Right atrium auricular region (tissue), 2 donors: ENCODE results near the gene ZNF268. TPM values are rescaled to one million over a fixed set of nuclear protein-coding genes. Genes with fewer than 3 reads are reported as not detected.

Experiments
- DNase-seq: peaks from one replicate; pipeline ENCODE4 v3.0.0-alpha.2; 2019; ENCODE audit warnings: low spot score
- H3K27ac ChIP-seq, 2 donors: fragments of 200-600 bp; sonication (generic); 1 replicate in 1 of 2; 2 replicates in 1 of 2; pipeline ENCODE4 v1.5.1; 2016 to 2019
- H3K27me3 ChIP-seq, 2 donors: fragments of 200-600 bp; sonication (generic); one replicate each; pipeline versions ENCODE4 v1.5.1 to v1.6.0; 2017 to 2019
- H3K36me3 ChIP-seq: fragments of 200-600 bp; sonication (generic); one replicate; pipeline ENCODE4 v1.5.1; 2016
- H3K4me1 ChIP-seq, 2 donors: fragments of 200-600 bp; sonication (generic); one replicate each; pipeline versions ENCODE4 v1.5.1 to v1.6.0; 2017 to 2019
- H3K4me3 ChIP-seq, 2 donors: fragments of 200-600 bp; sonication (generic); 1 replicate in 1 of 2; 2 replicates in 1 of 2; pipeline ENCODE4 v1.5.1; 2017 to 2019; ENCODE audit warnings: mild to moderate bottlenecking in 1 of 2, moderate library complexity in 1 of 2
- H3K9me3 ChIP-seq, 2 donors: fragments of 200-600 bp; sonication (generic); one replicate each; pipeline ENCODE4 v1.5.1; 2019
- total RNA-seq, 2 donors: library from RNA; depleted of rRNA; stranded (reverse); fragments of >200 nt; gene quantifications; one replicate each; pipeline ENCODE4 v1.1.0, GENCODE V29; 2016
- TF ChIP-seq, protein P1 (sequence below), 2 donors: fragments of 200-600 bp; sonication (generic); IDR thresholded peaks; one replicate each; pipeline ENCODE4 v1.5.1; 2019; ENCODE audit warnings: antibody characterized with exemption in 2 of 2

ZNF268 gene
- total RNA-seq, 2 donors from 2014 or later, result 6.5 to 10.6 TPM

DNA sequence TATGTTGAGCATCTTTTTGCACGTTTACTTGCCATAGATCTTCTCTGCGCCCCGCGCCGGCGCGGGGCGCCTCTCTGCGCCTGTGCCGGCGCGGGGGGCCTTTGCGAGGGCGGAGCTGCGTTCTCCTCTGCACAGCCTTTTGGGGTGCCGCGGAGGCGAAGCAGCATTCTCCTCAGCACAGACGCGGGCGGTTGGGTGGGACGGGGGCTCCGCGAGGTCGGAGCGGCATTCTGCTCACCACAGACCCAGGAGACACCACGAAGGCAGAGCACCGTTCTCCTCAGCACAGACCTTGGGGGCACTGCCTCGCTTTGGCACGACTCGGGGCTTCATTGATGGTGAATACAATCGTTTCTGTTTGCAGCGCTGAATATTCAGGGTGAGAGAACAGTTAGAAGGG is 82.9 kb downstream of the ZNF268 start:
- DNase-seq, result no peak
- no peaks in the 10 kb centered on the region for H3K36me3 ChIP-seq
- no peaks in the 10 kb centered on the region for H3K4me1 ChIP-seq
- TF ChIP-seq, protein P1, sequence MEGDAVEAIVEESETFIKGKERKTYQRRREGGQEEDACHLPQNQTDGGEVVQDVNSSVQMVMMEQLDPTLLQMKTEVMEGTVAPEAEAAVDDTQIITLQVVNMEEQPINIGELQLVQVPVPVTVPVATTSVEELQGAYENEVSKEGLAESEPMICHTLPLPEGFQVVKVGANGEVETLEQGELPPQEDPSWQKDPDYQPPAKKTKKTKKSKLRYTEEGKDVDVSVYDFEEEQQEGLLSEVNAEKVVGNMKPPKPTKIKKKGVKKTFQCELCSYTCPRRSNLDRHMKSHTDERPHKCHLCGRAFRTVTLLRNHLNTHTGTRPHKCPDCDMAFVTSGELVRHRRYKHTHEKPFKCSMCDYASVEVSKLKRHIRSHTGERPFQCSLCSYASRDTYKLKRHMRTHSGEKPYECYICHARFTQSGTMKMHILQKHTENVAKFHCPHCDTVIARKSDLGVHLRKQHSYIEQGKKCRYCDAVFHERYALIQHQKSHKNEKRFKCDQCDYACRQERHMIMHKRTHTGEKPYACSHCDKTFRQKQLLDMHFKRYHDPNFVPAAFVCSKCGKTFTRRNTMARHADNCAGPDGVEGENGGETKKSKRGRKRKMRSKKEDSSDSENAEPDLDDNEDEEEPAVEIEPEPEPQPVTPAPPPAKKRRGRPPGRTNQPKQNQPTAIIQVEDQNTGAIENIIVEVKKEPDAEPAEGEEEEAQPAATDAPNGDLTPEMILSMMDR (IDR thresholded peaks at IDR 0.05), result no peak
- H3K4me3 ChIP-seq, result no peak overlapping the region
- H3K9me3 ChIP-seq, result no peaks in the 10 kb centered on the region
- no peaks in the 10 kb centered on the region for H3K27me3 ChIP-seq
- H3K27ac ChIP-seq, result no peak overlapping the region

Other genes starting within 250 kb of the ZNF268 start
- gene ZNF605, start 225.2 kb upstream of the ZNF268 start, total RNA-seq, result 10 to 100 TPM in 1 of 2 donors, 1 to 10 TPM in 1; 3.3 to 11.7 TPM
- gene ZNF26, start 195.1 kb upstream of the ZNF268 start, total RNA-seq, result 1 to 10 TPM; 2.2 to 6.6 TPM
- 10 to 100 TPM in 1 of 2 donors, 1 to 10 TPM in 1; 8.5 to 10.1 TPM for gene ZNF84, start 144.0 kb upstream of the ZNF268 start, total RNA-seq
- gene ZNF140, start 100.6 kb upstream of the ZNF268 start, total RNA-seq, result 1 to 10 TPM; 6.1 TPM
- gene ZNF891, start 51.2 kb upstream of the ZNF268 start, total RNA-seq, result 1 to 10 TPM in 1 of 2 donors, under 1 TPM in 1; 0.82 to 1.1 TPM
- gene ZNF10, start 50.9 kb upstream of the ZNF268 start, total RNA-seq, result 1 to 10 TPM; 6.8 to 9.8 TPM
- gene ANHX, start 54.4 kb downstream of the ZNF268 start, total RNA-seq, result not detected